Breast epithelium (tissue), 3 donors: ENCODE measurements around the gene STXBP2.

Experiments
- POLR2A ChIP-seq: fragments of 450-650 bp; IDR thresholded peaks from one replicate; pipeline ENCODE4 v1.6.1; 2016; ENCODE audit warnings: antibody characterized with exemption, mild to moderate bottlenecking, moderate library complexity
- POLR2AphosphoS5 ChIP-seq, 3 donors: sonication (generic); formaldehyde crosslinking; IDR thresholded peaks; one replicate each; pipeline ENCODE4 v1.6.1; 2017; ENCODE audit warnings: antibody characterized with exemption in 3 of 3
- TF ChIP-seq, protein P1 (sequence below), 3 donors: fragments of 450-650 bp; IDR thresholded peaks; one replicate each; pipeline ENCODE4 v1.5.1; 2016 to 2017; ENCODE audit warnings: antibody characterized with exemption in 3 of 3, mild to moderate bottlenecking in 3 of 3, moderate library complexity in 3 of 3

GRCh38 chr19:7617735-7618134 lies 19.2 kb upstream of the STXBP2 start:
- TF ChIP-seq, protein P1, sequence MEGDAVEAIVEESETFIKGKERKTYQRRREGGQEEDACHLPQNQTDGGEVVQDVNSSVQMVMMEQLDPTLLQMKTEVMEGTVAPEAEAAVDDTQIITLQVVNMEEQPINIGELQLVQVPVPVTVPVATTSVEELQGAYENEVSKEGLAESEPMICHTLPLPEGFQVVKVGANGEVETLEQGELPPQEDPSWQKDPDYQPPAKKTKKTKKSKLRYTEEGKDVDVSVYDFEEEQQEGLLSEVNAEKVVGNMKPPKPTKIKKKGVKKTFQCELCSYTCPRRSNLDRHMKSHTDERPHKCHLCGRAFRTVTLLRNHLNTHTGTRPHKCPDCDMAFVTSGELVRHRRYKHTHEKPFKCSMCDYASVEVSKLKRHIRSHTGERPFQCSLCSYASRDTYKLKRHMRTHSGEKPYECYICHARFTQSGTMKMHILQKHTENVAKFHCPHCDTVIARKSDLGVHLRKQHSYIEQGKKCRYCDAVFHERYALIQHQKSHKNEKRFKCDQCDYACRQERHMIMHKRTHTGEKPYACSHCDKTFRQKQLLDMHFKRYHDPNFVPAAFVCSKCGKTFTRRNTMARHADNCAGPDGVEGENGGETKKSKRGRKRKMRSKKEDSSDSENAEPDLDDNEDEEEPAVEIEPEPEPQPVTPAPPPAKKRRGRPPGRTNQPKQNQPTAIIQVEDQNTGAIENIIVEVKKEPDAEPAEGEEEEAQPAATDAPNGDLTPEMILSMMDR (IDR thresholded peaks at IDR 0.05), result no peak
- TF ChIP-seq POLR2AphosphoS5 (IDR thresholded peaks at IDR 0.05) (no peak), POLR2A (no peak)
